Transverse colon (tissue), 4 donors: ENCODE results near the gene G3BP2. TPM values are rescaled to one million over a fixed set of nuclear protein-coding genes. Genes with fewer than 3 reads are reported as not detected.

ENCODE experiments used
- DNase-seq: peaks from one replicate; pipeline ENCODE4 v3.0.0-alpha.2; 2019
- H3K27ac ChIP-seq, 4 donors: fragments of 200-600 bp; sonication (generic); 2 replicates each; pipeline ENCODE4 v1.5.1; 2016 to 2018; ENCODE audit warnings: inconsistent platforms in 4 of 4
- H3K27me3 ChIP-seq: fragments of 200-600 bp; sonication (generic); 2 replicates; pipeline ENCODE4 v1.5.1; 2017; ENCODE audit warnings: inconsistent platforms
- H3K36me3 ChIP-seq, 4 donors: fragments of 200-600 bp; sonication (generic); 2 replicates each; pipeline ENCODE4 v1.5.1; 2017 to 2019; ENCODE audit warnings: inconsistent platforms in 4 of 4
- H3K4me1 ChIP-seq, 4 donors: fragments of 200-600 bp; sonication (generic); 2 replicates each; pipeline ENCODE4 v1.5.1; 2017 to 2020; ENCODE audit warnings: inconsistent platforms in 4 of 4
- H3K4me3 ChIP-seq, 4 donors: fragments of 200-600 bp; sonication (generic); 1 replicate in 1 of 4; 2 replicates in 3 of 4; pipeline versions ENCODE4 v1.5.1 to v1.6.1; 2017 to 2019; ENCODE audit warnings: inconsistent platforms in 4 of 4
- H3K9me3 ChIP-seq, 2 donors: fragments of 200-600 bp; sonication (generic); 2 replicates each; pipeline ENCODE4 v1.5.1; 2017 to 2019; ENCODE audit warnings: inconsistent platforms in 2 of 2
- EP300 ChIP-seq: sonication (generic); formaldehyde crosslinking; IDR thresholded peaks from one replicate; pipeline ENCODE4 v1.6.1; 2017; ENCODE audit warnings: antibody characterized with exemption, low read depth
- POLR2A ChIP-seq: fragments of 450-650 bp; IDR thresholded peaks from one replicate; pipeline ENCODE4 v1.6.1; 2016; ENCODE audit warnings: antibody characterized with exemption, mild to moderate bottlenecking, moderate library complexity
- POLR2AphosphoS5 ChIP-seq, 3 donors: sonication (generic); formaldehyde crosslinking; IDR thresholded peaks; one replicate each; pipeline ENCODE4 v1.6.1; 2016; ENCODE audit warnings: antibody characterized with exemption in 3 of 3
- WGBS, 2 donors: methylation state at CpG; one replicate each; pipeline ENCODE4 v1.1.5; 2018; ENCODE audit warnings: low coverage in 1 of 2; 5-methylcytosine and 5-hydroxymethylcytosine counted together
- in situ Hi-C, 4 donors: fragments of 200-750 bp; cut with MboI; loops; one replicate each; pipeline versions ENCODE4 v1.15.0 to v1.15.1; 2017; ENCODE audit warnings: low sequenced_read_pairs in 3 of 4, low pct_ligation_motif_present in 1 of 4, low pct_unique_long_range_greater_than_20kb in 1 of 4
- intact Hi-C: fragments of 100-400 bp; cut with DNase I; formaldehyde crosslinking; loops from one replicate; pipeline ENCODE4 v1.15.1; 2023; ENCODE audit warnings: low total_unique reads
- total RNA-seq, 4 donors: library from RNA; depleted of rRNA; stranded (reverse); fragments of >200 nt; gene quantifications; one replicate each; pipeline ENCODE4 v1.1.0, GENCODE V29; 2016
- TF ChIP-seq, protein P1 (sequence below), 5 experiments: fragments of 200-600 bp in 3 of 5; fragments of 450-650 bp in 2 of 5; sonication (generic) in 3 of 5; IDR thresholded peaks; 1 replicate in 2 of 5; 2 replicates in 3 of 5; pipeline ENCODE4 v1.5.1; 2016 to 2017; ENCODE audit warnings: antibody characterized with exemption in 5 of 5, inconsistent platforms in 3 of 5, mild to moderate bottlenecking in 2 of 5, moderate library complexity in 1 of 5

Gene G3BP2
- total RNA-seq, 4 donors from 2014 or later: 50.7 to 110 (median 88.0) TPM

DNA sequence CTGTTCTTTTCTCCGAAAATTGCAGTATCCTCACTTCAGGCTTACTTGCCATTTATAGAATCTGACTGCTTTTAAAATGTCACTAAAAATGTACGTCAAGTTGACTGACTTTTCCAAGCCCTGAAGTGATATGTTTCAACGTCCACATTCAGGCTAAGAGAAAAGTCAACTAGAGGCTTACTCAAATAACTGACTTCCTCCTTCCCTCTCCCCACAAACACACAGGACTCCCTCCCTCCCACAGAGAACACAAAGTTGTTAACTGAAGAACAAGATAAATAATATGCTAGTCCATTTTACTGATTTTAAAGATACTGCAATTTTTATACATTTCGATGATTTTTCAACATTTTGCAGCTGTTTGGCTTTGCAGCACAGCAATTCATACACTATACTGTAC is 29.1 kb downstream of the G3BP2 start:
- TF ChIP-seq, protein P1, sequence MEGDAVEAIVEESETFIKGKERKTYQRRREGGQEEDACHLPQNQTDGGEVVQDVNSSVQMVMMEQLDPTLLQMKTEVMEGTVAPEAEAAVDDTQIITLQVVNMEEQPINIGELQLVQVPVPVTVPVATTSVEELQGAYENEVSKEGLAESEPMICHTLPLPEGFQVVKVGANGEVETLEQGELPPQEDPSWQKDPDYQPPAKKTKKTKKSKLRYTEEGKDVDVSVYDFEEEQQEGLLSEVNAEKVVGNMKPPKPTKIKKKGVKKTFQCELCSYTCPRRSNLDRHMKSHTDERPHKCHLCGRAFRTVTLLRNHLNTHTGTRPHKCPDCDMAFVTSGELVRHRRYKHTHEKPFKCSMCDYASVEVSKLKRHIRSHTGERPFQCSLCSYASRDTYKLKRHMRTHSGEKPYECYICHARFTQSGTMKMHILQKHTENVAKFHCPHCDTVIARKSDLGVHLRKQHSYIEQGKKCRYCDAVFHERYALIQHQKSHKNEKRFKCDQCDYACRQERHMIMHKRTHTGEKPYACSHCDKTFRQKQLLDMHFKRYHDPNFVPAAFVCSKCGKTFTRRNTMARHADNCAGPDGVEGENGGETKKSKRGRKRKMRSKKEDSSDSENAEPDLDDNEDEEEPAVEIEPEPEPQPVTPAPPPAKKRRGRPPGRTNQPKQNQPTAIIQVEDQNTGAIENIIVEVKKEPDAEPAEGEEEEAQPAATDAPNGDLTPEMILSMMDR (IDR thresholded peaks at IDR 0.05): no peak
- no peak for TF ChIP-seq POLR2A
- no peak for TF ChIP-seq EP300
- no peak for TF ChIP-seq POLR2AphosphoS5 (IDR thresholded peaks at IDR 0.05)
- H3K36me3 ChIP-seq: peaks cover 0 to 41% (median 24%) of the 10 kb centered on the region in 4 donors
- H3K27me3 ChIP-seq: no peaks in the 10 kb centered on the region
- no peaks in the 10 kb centered on the region for H3K9me3 ChIP-seq
- H3K4me1 ChIP-seq: no peaks in the 10 kb centered on the region
- H3K4me3 ChIP-seq: no peak overlapping the region
- H3K27ac ChIP-seq: no peak overlapping the region
- intact Hi-C loops (no loop called here), in situ Hi-C loops (no loop called here)
- no peak for DNase-seq
- WGBS, 2 donors: 47 to 52% methylated on average over 4 of the region's 4 CpGs

DNA sequence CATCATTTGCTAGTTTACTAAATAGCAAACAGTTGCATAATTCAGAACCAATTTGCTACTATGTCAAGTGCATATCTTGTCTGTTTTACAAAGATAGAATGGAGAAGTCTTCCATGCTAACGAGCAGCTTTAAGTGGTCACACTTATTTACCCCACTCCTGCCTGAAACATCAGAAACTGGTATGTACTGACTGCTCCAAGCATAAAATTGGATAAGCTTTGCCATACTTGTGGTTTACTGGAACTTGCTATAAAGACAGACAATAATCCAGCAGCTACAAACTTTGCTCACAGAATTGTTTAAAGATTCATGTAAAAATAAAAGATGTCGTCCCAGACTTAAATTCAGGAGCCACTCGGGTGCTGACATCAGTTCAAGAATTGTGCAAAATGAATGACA is 29.6 kb downstream of the G3BP2 start:
- no peak for DNase-seq
- 57% methylated on average over 3 of the region's 3 CpGs for WGBS, 2 donors
- Histone ChIP-seq H3K4me1 (no peaks in the 10 kb centered on the region), H3K36me3 (peaks cover 0 to 41% (median 21%) of the 10 kb centered on the region in 4 donors), H3K27ac (no peak overlapping the region), H3K9me3 (no peaks in the 10 kb centered on the region), H3K4me3 (no peak overlapping the region), H3K27me3 (no peaks in the 10 kb centered on the region)
- intact Hi-C loops: no loop called here
- TF ChIP-seq EP300 (no peak), POLR2AphosphoS5 (IDR thresholded peaks at IDR 0.05) (no peak)
- in situ Hi-C loops: no loop called here

DNA sequence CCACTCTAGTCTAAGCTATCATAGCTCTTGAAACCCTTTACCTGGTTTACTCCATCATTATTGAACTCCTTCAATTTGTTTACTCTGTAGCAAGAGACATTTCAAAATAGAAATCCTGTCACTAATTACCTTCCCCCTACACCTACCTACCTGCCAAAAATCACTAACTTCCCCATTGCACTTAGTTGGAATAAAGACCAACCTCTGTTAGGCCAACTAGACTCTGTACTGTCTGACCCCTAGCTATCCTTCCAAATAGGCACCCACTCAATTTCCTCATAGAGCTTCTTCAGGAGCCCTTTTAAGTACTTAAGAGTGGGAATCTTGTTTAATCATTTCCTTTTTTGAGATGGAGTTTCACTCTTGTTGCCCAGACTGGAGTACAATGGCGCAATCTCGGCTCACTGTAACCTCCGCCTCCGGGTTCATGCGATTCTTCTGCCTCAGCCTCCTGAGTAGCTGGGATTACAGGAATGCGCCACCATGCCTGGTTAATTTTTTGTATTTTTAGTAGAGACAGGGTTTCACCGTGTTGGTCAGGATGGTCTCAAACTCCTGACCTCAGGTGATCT is 34.0 kb downstream of the G3BP2 start:
- in situ Hi-C loops: no loop called here

DNA sequence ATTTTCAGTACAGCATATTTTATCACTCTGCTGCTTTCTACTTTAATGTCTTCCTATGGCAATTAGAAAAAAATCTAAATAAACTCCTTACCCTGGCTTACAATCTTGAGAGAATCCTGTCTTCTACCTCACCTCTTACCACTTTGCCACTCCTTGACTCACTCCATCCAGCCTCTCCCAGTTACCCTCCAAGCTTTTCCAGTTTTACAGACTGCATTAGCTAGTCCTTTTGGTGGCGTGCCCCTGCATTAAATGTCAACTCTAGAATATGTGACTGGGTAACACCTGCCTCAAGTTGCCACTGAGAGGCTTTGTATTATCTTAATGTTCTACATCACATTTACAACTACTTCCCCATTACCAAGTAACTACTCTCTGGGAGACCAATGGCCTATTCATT is 35.4 kb downstream of the G3BP2 start:
- no peak for DNase-seq
- Histone ChIP-seq H3K27ac (no peak overlapping the region), H3K27me3 (no peaks in the 10 kb centered on the region), H3K9me3 (no peaks in the 10 kb centered on the region), H3K4me1 (no peaks in the 10 kb centered on the region), H3K4me3 (no peak overlapping the region), H3K36me3 (no peaks in the 10 kb centered on the region)
- 91 to 100% methylated on average over 1 of the region's 1 CpG for WGBS, 2 donors
- in situ Hi-C loops: no loop called here
- intact Hi-C loops: no loop called here
- TF ChIP-seq POLR2AphosphoS5 (IDR thresholded peaks at IDR 0.05): no peak
- TF ChIP-seq EP300: no peak
- TF ChIP-seq POLR2A: no peak
- TF ChIP-seq, protein P1 (IDR thresholded peaks at IDR 0.05): no peak

More for the DNA sequence above, 34.0 kb downstream of the G3BP2 start:
- Histone ChIP-seq H3K27me3 (no peaks in the 10 kb centered on the region), H3K9me3 (no peaks in the 10 kb centered on the region), H3K27ac (no peak overlapping the region), H3K36me3 (no peaks in the 10 kb centered on the region), H3K4me1 (no peaks in the 10 kb centered on the region), H3K4me3 (no peak overlapping the region)
- TF ChIP-seq, protein P1 (IDR thresholded peaks at IDR 0.05): no peak
- TF ChIP-seq POLR2A (no peak), EP300 (no peak), POLR2AphosphoS5 (IDR thresholded peaks at IDR 0.05) (no peak)
- WGBS, 2 donors: 94% methylated on average over 7 of the region's 7 CpGs; no CpG with 5 or more reads in 1 of the 2 donors
- no peak for DNase-seq
- intact Hi-C loops: no loop called here

- Histone ChIP-seq H3K36me3 (no peaks in the 10 kb centered on the region), H3K27me3 (no peaks in the 10 kb centered on the region), H3K9me3 (no peaks in the 10 kb centered on the region), H3K27ac (no peak overlapping the region), H3K4me1 (no peaks in the 10 kb centered on the region), H3K4me3 (no peak overlapping the region)
- in situ Hi-C loops (no loop called here), intact Hi-C loops (no loop called here)
- no peak for DNase-seq
- TF ChIP-seq POLR2A (no peak), EP300 (no peak), POLR2AphosphoS5 (IDR thresholded peaks at IDR 0.05) (no peak)
- TF ChIP-seq, protein P1 (IDR thresholded peaks at IDR 0.05): no peak
- WGBS, 2 donors: 71 to 79% methylated on average over 1 of the region's 1 CpG
These were observed 36.0 kb downstream of the G3BP2 start for GRCh38 chr4:75637176-75637575.
